ENCODE results near the gene PORCN.

DNA sequence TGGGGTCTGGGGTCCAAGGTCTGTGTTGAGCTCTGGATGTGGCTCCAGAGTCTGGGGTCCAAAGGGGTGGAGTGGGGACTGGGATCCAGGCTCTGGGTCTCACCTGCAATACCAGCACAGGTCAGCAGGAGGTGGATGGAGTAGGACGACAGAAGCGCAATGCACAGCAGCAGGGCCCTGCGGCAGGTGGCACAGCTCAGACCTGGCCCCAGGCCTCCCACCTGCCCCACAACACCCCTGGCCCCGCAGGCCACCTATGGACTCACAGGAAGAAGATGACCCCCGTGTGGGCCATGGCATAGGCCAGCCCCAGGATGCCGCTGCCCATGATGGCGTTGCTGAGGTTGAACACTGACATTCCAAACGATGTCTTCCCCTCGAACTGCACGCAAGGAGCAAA is 42.1 kb upstream of the PORCN start:
- TF ChIP-seq, protein P1, sequence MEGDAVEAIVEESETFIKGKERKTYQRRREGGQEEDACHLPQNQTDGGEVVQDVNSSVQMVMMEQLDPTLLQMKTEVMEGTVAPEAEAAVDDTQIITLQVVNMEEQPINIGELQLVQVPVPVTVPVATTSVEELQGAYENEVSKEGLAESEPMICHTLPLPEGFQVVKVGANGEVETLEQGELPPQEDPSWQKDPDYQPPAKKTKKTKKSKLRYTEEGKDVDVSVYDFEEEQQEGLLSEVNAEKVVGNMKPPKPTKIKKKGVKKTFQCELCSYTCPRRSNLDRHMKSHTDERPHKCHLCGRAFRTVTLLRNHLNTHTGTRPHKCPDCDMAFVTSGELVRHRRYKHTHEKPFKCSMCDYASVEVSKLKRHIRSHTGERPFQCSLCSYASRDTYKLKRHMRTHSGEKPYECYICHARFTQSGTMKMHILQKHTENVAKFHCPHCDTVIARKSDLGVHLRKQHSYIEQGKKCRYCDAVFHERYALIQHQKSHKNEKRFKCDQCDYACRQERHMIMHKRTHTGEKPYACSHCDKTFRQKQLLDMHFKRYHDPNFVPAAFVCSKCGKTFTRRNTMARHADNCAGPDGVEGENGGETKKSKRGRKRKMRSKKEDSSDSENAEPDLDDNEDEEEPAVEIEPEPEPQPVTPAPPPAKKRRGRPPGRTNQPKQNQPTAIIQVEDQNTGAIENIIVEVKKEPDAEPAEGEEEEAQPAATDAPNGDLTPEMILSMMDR (IDR thresholded peaks at IDR 0.05 in 2 of 3, conservative IDR thresholded peaks at IDR 0.05 in 1 of 3; ENCODE audit: insufficient read depth in 2 of 3, low read depth in 1 of 3, low read length in 3 of 3), result peak; percentile 23 to 37 (median 36); a peak in 3 of 6 replicates
- TF ChIP-seq MXI1 (IDR thresholded peaks at IDR 0.05; ENCODE audit: low read depth, low read length) (no peak), ARHGAP35 (IDR thresholded peaks at IDR 0.05; ENCODE audit: partially characterized antibody) (no peak), SMAD3 (CRISPR knock-in tag; conservative IDR thresholded peaks at IDR 0.05) (no peak)
- TF ChIP-seq, protein P2, sequence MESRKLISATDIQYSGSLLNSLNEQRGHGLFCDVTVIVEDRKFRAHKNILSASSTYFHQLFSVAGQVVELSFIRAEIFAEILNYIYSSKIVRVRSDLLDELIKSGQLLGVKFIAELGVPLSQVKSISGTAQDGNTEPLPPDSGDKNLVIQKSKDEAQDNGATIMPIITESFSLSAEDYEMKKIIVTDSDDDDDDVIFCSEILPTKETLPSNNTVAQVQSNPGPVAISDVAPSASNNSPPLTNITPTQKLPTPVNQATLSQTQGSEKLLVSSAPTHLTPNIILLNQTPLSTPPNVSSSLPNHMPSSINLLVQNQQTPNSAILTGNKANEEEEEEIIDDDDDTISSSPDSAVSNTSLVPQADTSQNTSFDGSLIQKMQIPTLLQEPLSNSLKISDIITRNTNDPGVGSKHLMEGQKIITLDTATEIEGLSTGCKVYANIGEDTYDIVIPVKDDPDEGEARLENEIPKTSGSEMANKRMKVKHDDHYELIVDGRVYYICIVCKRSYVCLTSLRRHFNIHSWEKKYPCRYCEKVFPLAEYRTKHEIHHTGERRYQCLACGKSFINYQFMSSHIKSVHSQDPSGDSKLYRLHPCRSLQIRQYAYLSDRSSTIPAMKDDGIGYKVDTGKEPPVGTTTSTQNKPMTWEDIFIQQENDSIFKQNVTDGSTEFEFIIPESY (CRISPR knock-in tag; IDR thresholded peaks at IDR 0.05), result no peak
